Measurements from ENCODE around the gene TNFRSF8. TPM values are rescaled to one million over a fixed set of nuclear protein-coding genes. Genes with fewer than 3 reads are reported as not detected.
"Not testable (repeated sequence)": the region's sequence is repeated elsewhere in the genome, so short reads cannot be mapped to it uniquely, and the experiment has no call there.

The TNFRSF8 gene
- total and polyA plus RNA-seq, 9 of the 15 experiments (the other 6 are each of a cell fraction or from before 2014, with no cell fraction given): 3.5 to 38.4 (median 17.1) TPM

DNA sequence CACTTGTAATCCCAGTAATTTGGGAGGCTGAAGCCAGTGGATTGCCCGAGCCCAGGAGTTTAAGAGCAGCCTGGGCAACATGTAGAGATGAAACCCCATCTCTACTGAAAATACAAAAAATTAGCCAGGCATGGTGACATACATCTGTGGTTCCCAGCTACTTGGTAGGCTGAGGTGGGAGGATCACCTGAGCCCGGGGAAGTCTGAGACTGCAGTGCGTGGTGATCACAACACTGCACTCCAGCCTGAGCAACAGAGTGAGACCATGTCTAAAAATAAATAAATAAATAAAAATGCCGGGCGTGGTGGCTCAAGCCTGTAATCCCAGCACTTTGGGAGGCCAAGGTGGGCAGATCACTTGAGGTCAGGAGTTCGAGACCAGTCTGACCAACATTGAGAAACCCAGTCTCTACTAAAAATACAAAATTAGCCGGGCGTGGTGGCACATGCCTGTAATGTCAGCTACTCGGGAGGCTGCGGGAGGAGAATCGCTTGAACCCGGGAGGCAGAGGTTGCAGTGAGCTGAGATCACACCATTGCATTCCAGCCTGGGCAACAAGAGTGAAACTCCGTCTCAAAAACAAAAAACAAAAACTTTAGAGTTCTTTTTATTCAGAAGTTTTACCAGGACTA is 23.2 kb upstream of the TNFRSF8 start:
- FAIRE-seq; H3K27ac ChIP-seq (ENCODE audit: extremely low read depth, low read depth, low read length); H3K4me3 ChIP-seq: not testable (repeated sequence)

More for the DNA sequence above, 23.2 kb upstream of the TNFRSF8 start:
- H3K9me3 ChIP-seq (replicated peaks; ENCODE audit: control insufficient read depth, insufficient read depth, low read depth, low read length); H3K79me2 ChIP-seq (ENCODE audit: control insufficient read depth, insufficient read depth, low read length); H2AFZ ChIP-seq (ENCODE audit: low read depth, low read length); H4K20me1 ChIP-seq (replicated peaks; ENCODE audit: control insufficient read depth, insufficient read depth, low read length); H3K9ac ChIP-seq (ENCODE audit: insufficient read depth in 1 of 2, low read depth in 2 of 2, low read length in 2 of 2); CTCF ChIA-PET (ENCODE audit: low intra/inter-chr PET ratio); BruUV-seq (replicated peaks); in situ Hi-C loops (cut with MboI); DNase-seq (ENCODE audit: extremely low read depth in 1 of 4, low spot score in 3 of 4); H3K27me3 ChIP-seq (ENCODE audit: control insufficient read depth in 2 of 2, insufficient read depth in 2 of 2, low read length in 2 of 2); H3K9me1 ChIP-seq (ENCODE audit: control insufficient read depth, insufficient read depth, low read length); H3K4me2 ChIP-seq (ENCODE audit: insufficient read depth, low read length); H3K36me3 ChIP-seq (ENCODE audit: control insufficient read depth, insufficient read depth, low read length): not testable (repeated sequence)
- TF ChIP-seq NRF1 (conservative IDR thresholded peaks at IDR 0.05 in 1 of 2, IDR thresholded peaks at IDR 0.05 in 1 of 2) (peak in 1 of 2 experiments; percentile 12; a peak in 1 of 4 replicates), DDX20 (tag; IDR thresholded peaks at IDR 0.05; ENCODE audit: low read depth) (0 out of 2 replicates have a peak, but pooled peaks have one; percentile 16), BCOR (IDR thresholded peaks at IDR 0.05) (0 out of 2 replicates have a peak, but pooled peaks have one; percentile 13)
- TF ChIP-seq, protein P1, sequence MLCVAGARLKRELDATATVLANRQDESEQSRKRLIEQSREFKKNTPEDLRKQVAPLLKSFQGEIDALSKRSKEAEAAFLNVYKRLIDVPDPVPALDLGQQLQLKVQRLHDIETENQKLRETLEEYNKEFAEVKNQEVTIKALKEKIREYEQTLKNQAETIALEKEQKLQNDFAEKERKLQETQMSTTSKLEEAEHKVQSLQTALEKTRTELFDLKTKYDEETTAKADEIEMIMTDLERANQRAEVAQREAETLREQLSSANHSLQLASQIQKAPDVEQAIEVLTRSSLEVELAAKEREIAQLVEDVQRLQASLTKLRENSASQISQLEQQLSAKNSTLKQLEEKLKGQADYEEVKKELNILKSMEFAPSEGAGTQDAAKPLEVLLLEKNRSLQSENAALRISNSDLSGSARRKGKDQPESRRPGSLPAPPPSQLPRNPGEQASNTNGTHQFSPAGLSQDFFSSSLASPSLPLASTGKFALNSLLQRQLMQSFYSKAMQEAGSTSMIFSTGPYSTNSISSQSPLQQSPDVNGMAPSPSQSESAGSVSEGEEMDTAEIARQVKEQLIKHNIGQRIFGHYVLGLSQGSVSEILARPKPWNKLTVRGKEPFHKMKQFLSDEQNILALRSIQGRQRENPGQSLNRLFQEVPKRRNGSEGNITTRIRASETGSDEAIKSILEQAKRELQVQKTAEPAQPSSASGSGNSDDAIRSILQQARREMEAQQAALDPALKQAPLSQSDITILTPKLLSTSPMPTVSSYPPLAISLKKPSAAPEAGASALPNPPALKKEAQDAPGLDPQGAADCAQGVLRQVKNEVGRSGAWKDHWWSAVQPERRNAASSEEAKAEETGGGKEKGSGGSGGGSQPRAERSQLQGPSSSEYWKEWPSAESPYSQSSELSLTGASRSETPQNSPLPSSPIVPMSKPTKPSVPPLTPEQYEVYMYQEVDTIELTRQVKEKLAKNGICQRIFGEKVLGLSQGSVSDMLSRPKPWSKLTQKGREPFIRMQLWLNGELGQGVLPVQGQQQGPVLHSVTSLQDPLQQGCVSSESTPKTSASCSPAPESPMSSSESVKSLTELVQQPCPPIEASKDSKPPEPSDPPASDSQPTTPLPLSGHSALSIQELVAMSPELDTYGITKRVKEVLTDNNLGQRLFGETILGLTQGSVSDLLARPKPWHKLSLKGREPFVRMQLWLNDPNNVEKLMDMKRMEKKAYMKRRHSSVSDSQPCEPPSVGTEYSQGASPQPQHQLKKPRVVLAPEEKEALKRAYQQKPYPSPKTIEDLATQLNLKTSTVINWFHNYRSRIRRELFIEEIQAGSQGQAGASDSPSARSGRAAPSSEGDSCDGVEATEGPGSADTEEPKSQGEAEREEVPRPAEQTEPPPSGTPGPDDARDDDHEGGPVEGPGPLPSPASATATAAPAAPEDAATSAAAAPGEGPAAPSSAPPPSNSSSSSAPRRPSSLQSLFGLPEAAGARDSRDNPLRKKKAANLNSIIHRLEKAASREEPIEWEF (CRISPR knock-in tag; IDR thresholded peaks at IDR 0.05): 0 out of 2 replicates have a peak, but pooled peaks have one; percentile 32
- 57% methylated on average over 13 of the region's 13 CpGs for WGBS (ENCODE audit: insufficient coverage, low coverage, missing lambda C conversion rate)
- intact Hi-C loops (cut with micrococcal nuclease): loop anchor here (2.0 to 5.0 kb wide), 2 partner anchors 37 to 131 kb away; no protein-coding TSS in a partner anchor
- H3K4me1 ChIP-seq (replicated peaks in 1 of 2; ENCODE audit: control insufficient read depth in 2 of 2, insufficient read depth in 2 of 2, low read length in 2 of 2): peaks cover 46 to 49% of the 10 kb centered on the region in 2 experiments
- POLR2A ChIA-PET: interaction anchor here (0.6 to 5.7 kb wide), 11 partner anchors 7 to 580 kb away, joined by 3 to 91 read pairs (median 3); no protein-coding TSS in a partner anchor
- ATAC-seq: 0 out of 3 replicates have a peak, but pooled peaks have one; percentile 10
